Measurements from ENCODE around the gene BLOC1S5. TPM values are rescaled to one million over a fixed set of nuclear protein-coding genes. Genes with fewer than 3 reads are reported as not detected.
A peak's percentile ranks its signal among the peaks of the same experiment; 100 is the strongest.
"Not testable (repeated sequence)": the region's sequence is repeated elsewhere in the genome, so short reads cannot be mapped to it uniquely, and the experiment has no call there.

Gene BLOC1S5
- total RNA-seq, 1 donor from 2014 or later = 24.4 TPM

GRCh38 chr6:8059129-8059528 lies 5.1 kb downstream of the BLOC1S5 start:
- Mint-ChIP-seq H3K27me3 (no peaks in the 10 kb centered on the region), H3K4me3 (ENCODE audit: low read depth) (no peak overlapping the region), H3K36me3 (ENCODE audit: insufficient read depth) (peaks cover 12% of the 10 kb centered on the region), H3K27ac (no peak overlapping the region), H3K4me1 (ENCODE audit: low read depth) (peaks cover 8% of the 10 kb centered on the region), H3K9me3 (ENCODE audit: low read depth) (no peaks in the 10 kb centered on the region)
- no peak for DNase-seq (ENCODE audit: low spot score, unreplicated experiment)
- TF ChIP-seq CTCF (IDR thresholded peaks at IDR 0.05; ENCODE audit: unreplicated experiment) = peak; percentile 34

- Mint-ChIP-seq H3K9me3 (ENCODE audit: low read depth) (no peaks in the 10 kb centered on the region), H3K27me3 (no peaks in the 10 kb centered on the region), H3K36me3 (ENCODE audit: insufficient read depth) (peaks cover 14% of the 10 kb centered on the region), H3K4me1 (ENCODE audit: low read depth) (peaks cover 4% of the 10 kb centered on the region), H3K4me3 (ENCODE audit: low read depth) (no peak overlapping the region), H3K27ac (no peak overlapping the region)
- no peak for DNase-seq (ENCODE audit: low spot score, unreplicated experiment)
- TF ChIP-seq CTCF (IDR thresholded peaks at IDR 0.05; ENCODE audit: unreplicated experiment) = no peak
These were observed 6.4 kb downstream of the BLOC1S5 start for GRCh38 chr6:8057793-8058192.

GRCh38 chr6:8057263-8057662 lies 6.9 kb downstream of the BLOC1S5 start:
- Mint-ChIP-seq H3K27me3 (no peaks in the 10 kb centered on the region), H3K4me3 (ENCODE audit: low read depth) (no peak overlapping the region), H3K9me3 (ENCODE audit: low read depth) (no peaks in the 10 kb centered on the region), H3K27ac (no peak overlapping the region), H3K36me3 (ENCODE audit: insufficient read depth) (peaks cover 16% of the 10 kb centered on the region), H3K4me1 (ENCODE audit: low read depth) (peaks cover 3% of the 10 kb centered on the region)
- DNase-seq (ENCODE audit: low spot score, unreplicated experiment) = no peak
- no peak for TF ChIP-seq CTCF (IDR thresholded peaks at IDR 0.05; ENCODE audit: unreplicated experiment)

GRCh38 chr6:8054276-8054675 lies 9.9 kb downstream of the BLOC1S5 start:
- Mint-ChIP-seq H3K36me3 (ENCODE audit: insufficient read depth) (peaks cover 24% of the 10 kb centered on the region), H3K27ac (no peak overlapping the region), H3K27me3 (no peaks in the 10 kb centered on the region), H3K9me3 (ENCODE audit: low read depth) (no peaks in the 10 kb centered on the region), H3K4me3 (ENCODE audit: low read depth) (no peak overlapping the region), H3K4me1 (ENCODE audit: low read depth) (no peaks in the 10 kb centered on the region)
- DNase-seq (ENCODE audit: low spot score, unreplicated experiment) = no peak
- no peak for TF ChIP-seq CTCF (IDR thresholded peaks at IDR 0.05; ENCODE audit: unreplicated experiment)

- Mint-ChIP-seq H3K36me3 (ENCODE audit: insufficient read depth) (peaks cover 53% of the 10 kb centered on the region), H3K4me3 (ENCODE audit: low read depth) (no peak overlapping the region), H3K27ac (peak overlapping the region; percentile 62), H3K27me3 (no peaks in the 10 kb centered on the region), H3K4me1 (ENCODE audit: low read depth) (peaks cover 6% of the 10 kb centered on the region), H3K9me3 (ENCODE audit: low read depth) (peaks cover 10% of the 10 kb centered on the region)
- TF ChIP-seq CTCF (IDR thresholded peaks at IDR 0.05; ENCODE audit: unreplicated experiment) = no peak
- DNase-seq (ENCODE audit: low spot score, unreplicated experiment) = no peak
These were observed 16.5 kb downstream of the BLOC1S5 start for GRCh38 chr6:8047541-8048292.

- not testable (repeated sequence) for H3K27ac Mint-ChIP-seq; H3K4me3 Mint-ChIP-seq (ENCODE audit: low read depth); H3K27me3 Mint-ChIP-seq; H3K4me1 Mint-ChIP-seq (ENCODE audit: low read depth); DNase-seq (ENCODE audit: low spot score, unreplicated experiment)
- Mint-ChIP-seq H3K36me3 (ENCODE audit: insufficient read depth) (peaks cover 50% of the 10 kb centered on the region), H3K9me3 (ENCODE audit: low read depth) (peaks cover 10% of the 10 kb centered on the region)
These were observed 18.4 kb downstream of the BLOC1S5 start for GRCh38 chr6:8045769-8046168.

Data from progenitor cell of endocrine pancreas (in vitro differentiated cells).